Epidermal melanocyte (primary cell): ENCODE data around the gene SEMA3F.

Source experiments
- DNase-seq: peaks from one replicate; pipeline ENCODE4 v3.0.0; 2011; ENCODE audit warnings: low spot score; ENCODE audit not compliant: insufficient read length

The SEMA3F gene

GRCh38 chr3:50132421-50133282, 22.5 kb upstream of the SEMA3F start:
- no peak for DNase-seq

DNA sequence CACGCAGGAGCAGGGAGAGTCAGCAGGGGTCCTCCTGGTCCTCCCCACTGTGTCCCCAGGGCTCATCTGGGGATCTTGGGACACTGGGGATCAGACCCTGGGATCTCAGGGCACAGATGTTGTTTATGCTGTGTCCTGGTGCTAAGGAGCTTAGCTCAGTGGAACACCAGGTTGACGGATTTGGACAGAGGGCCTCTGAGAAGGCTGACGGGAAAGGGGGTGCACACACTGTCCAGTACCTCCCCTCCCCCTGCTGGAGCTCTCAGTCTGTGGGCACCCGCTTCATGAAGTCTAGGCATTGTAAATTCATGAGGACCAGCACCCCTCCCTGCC, 21.9 kb upstream of the SEMA3F start:
- DNase-seq, result no peak

DNA sequence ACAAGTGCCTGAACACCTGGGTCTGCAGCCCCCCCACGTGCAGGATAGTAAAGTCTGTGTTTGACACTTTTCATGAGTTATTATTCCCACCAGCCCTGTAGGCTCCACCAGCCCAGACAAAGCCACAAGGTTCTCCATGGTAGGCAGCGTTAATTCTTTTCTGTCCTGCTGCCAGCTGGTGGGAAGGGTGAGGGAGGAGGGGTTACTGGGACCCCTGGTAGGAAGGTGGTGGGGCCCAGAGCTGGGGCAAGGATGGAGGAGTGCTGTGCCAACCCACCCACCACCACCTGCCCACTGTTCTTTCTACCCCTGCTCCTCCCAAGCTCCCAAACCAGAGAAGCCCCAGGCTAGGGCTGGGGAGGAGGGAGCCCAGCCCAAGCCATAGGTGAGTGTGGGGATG, 20.8 kb upstream of the SEMA3F start:
- DNase-seq, result no peak

DNA sequence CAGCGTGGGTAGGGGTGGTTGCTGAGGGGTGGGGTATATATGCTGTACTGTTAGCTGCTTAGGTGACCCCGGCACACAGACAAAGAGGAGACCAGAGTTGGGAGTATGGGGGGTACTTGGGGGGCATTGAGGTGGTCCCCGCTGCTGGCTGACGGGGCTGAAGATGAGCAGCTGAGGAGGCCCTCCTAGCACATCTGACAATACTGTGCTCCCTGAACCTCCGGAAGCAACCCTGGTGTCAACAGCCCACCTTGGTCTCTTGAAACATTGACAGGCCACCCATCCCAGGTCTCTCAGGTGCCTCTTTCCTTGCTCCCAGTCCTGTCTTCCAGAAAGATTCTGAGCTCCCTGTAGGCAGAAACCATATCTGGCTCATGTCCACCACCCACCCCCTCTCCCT, 19.2 kb upstream of the SEMA3F start:
- no peak for DNase-seq

GRCh38 chr3:50136714-50137405, 18.3 kb upstream of the SEMA3F start:
- no peak for DNase-seq

GRCh38 chr3:50137531-50137930, 17.6 kb upstream of the SEMA3F start:
- DNase-seq, result no peak

DNA sequence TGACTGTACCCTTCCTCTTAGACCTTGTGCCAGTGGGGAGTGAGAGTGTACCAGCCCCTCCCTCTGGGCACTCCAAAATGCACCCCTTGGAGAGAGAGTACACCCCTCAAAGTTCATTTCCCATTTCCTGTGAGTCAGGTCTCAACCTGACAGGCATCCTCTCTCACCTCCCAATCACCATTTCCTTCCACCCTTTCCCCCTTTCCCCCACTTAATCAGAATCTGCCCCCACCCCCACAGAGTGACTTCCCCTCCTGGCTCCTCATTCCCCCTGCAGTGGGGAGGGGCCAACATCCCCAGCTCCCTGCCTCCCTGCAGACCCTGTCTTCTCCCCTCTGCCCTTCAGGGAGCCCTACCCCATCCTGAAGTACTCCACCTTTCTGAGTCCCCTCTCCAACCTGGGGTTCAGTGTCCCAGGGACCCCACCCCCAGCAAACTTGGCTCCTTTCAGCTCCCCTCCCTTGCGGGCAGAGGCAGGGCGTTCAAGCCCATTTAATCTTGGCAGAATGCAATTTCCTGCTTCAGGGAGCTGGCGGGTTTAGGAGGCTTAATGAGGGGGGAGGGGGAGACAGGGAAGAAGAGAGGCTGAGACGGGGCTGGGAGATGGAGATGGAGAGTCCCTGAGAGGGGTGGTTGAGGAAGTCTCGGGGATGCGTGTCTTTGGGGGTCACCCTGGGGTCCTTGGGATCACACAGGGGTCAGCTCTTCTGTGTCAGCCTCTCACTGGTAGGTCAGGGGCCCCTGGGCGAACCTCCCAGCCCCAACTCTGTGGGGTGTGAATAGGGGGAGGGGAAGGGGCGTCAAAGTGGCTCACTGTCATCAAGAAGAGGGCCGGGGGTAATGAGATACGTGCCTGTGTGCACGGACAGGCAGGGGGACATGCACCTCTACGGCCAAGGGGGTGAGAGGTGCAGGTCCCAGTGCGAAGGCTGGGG, 16.6 kb upstream of the SEMA3F start:
- no peak for DNase-seq

DNA sequence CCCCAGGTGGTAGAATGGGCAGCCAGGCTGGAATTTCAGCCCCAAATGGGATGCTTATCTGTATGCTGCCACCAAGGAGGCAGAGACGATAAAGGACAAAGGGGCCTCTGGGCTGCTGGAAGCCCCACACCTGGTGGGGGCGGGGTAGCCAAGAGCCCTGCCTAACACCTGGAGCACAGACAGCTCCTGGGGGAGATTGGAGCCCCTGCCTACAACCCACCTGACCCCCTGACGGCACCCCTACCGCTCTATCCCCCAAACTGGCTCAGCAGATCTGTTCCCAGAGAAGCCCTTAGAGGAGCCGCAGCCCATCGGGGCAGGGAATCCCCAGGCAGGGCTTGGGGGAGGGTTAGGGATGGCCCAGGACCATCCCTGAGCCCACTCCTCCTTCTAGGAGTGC, 15.8 kb upstream of the SEMA3F start:
- no peak for DNase-seq

DNA sequence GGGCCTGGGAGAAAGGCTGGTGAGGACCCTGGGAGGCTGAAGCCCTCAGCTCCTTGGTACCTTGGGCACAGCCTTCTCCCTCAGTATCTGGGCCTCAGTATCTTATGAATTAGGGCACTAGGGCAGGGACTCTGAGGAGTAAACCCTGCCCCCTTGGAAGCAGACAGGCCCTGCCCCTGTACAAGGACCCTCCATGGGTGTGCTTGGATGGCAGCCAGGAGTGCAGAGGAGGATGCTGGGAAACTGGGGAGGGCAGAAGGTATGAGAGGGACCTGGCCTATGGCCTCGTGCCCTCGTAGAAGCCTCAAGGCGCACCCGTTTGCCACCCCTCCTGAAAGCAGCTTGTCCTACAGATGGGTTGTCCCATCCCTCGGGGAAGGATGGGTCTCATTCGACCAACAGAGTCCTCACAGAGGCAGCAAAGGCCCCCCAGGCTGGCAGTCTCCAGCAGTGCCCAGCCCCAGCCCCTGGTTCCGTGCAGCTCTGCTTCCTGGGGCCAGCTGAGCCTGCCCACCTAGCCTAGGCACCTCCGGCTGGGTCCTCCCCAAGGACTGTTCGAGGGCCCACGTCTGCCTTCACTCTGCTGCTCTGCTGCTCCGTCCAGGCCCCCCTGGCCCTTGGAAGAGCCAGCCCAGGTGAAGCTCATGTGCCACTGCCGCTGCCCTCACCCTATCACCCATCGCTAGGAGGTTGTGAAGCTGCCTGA, 15.3 kb upstream of the SEMA3F start:
- no peak for DNase-seq

DNA sequence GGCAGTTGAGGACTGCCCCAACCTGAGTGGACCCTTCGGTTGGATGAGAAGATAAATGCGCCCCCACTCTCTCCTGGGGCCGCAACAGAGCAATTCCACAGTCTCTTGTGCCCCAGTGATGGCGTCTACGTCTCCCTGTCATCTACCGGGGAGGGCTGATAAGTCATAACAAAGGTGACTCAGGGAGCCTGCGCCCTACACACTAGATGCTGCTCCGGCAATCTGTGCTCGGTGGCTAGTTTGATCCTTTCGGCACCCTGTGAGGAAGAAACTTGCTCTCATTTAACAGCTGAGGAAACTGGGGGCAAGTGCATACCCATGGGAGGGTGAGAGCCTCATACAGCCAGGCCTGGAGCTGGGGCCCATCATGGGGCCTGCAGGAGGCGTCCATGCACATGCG, 14.1 kb upstream of the SEMA3F start:
- no peak for DNase-seq

GRCh38 chr3:50146316-50146901, 8.7 kb upstream of the SEMA3F start:
- no peak for DNase-seq

GRCh38 chr3:50147016-50147415, 8.1 kb upstream of the SEMA3F start:
- DNase-seq, result no peak

- DNase-seq, result no peak
Observed at GRCh38 chr3:50147447-50147846, 7.7 kb upstream of the SEMA3F start.

- DNase-seq, result no peak
Observed at GRCh38 chr3:50147861-50148260, 7.3 kb upstream of the SEMA3F start.

- no peak for DNase-seq
Observed at GRCh38 chr3:50150404-50150750, 4.7 kb upstream of the SEMA3F start.

DNA sequence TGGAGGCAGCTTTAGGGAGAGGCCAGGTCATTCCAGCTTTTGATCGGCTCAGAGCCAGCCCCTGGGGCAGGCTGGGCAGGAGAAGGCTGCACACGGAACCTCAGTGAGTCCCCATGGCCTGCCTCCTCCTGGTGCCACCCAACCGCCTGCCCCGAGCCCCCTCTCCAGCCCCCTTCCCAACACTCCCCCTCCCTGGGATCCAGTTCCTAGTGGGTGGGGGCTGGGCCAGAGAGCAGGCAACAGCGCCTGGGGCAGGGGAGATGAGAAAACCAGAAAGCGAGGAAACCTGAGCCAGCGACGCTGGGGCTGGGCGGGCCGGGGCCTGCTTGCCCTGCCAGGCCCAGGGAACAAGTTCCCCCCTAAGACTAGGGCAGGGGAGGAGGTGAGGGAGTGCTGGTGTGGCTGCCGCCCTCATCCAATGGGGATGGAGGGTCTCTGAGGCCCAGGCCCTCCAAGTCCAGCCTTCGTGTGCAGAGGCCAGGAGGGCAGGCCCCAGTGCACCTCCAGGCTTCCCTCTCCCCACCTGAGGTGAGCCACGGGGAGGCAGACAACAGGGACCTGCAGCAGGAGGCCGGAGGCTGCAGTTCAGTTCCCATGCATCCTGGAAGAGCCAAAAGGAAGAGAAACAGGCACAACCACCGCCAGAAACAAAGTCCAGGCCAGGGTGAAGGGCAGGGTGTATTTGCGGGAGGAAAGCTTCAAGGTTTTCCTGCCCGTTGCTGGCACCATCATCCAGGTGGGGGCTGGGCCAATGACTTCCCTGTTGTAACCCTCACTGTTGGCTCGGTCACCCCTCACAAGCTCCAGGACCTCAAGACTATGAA, 4.0 kb upstream of the SEMA3F start:
- no peak for DNase-seq

DNA sequence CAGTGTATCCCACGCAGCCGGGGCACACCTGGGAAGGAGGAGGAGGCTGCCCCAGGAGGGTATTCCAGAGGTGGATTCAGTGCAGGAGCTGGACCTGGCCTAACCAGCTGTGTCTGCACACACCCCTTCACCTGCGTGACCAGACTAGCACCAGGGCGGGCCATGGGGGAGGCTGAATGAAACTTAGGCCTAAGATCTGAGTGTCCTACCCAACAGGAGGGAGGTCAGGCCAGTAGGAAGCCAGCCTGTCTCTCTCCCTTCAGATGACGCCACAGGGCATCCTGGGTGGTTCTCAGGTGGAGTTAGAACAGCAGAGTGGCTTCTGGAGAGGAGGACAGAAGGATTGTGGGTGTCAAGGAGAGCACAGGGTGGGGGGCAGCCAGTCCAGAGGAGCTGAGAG, 3.4 kb upstream of the SEMA3F start:
- no peak for DNase-seq

- no peak for DNase-seq
Observed at GRCh38 chr3:50153782-50154475, 1.2 kb upstream of the SEMA3F start.

- DNase-seq, result no peak
Observed at GRCh38 chr3:50154476-50154839, 666 bp upstream of the SEMA3F start.

DNA sequence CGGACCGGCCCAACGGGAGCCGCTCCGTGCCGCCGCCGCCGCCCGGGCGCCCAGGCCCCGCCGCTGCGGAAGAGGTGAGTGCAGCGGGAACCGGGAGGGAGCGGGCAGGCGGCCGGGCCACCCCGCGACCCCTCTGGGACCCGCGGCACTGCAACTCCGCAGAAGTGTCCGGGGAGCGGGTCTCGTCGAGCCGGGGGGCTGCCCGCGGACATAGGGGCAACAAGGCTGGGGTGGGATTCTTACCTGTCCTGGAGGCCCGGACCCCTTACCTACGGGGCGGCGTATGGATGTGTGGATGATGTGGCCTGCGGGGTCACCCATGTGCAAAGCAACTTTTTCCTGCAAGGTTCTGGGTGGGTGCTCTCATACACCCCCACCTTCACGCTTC, 361 bp downstream of the SEMA3F start:
- DNase-seq, result no peak
